ENCODE measurements around the gene CNKSR3. TPM values are rescaled to one million over a fixed set of nuclear protein-coding genes. Genes with fewer than 3 reads are reported as not detected.
A peak's percentile ranks its signal among the peaks of the same experiment; 100 is the strongest.

Gene CNKSR3
- total RNA-seq, 1 donor: 4.7 TPM

GRCh38 chr6:154447954-154448353 lies 62.5 kb downstream of the CNKSR3 start:
- TF ChIP-seq CTCF (IDR thresholded peaks at IDR 0.05; ENCODE audit: insufficient read depth, low read depth, low read length): no peak
- peak; percentile 27 for DNase-seq (ENCODE audit: low read depth)
- no peak overlapping the region for H3K4me3 ChIP-seq (ENCODE audit: low read depth, low read length)

- no peak for DNase-seq (ENCODE audit: low read depth)
- no peak for TF ChIP-seq CTCF (IDR thresholded peaks at IDR 0.05; ENCODE audit: insufficient read depth, low read depth, low read length)
- no peak overlapping the region for H3K4me3 ChIP-seq (ENCODE audit: low read depth, low read length)
Observed at GRCh38 chr6:154446984-154447383, 63.5 kb downstream of the CNKSR3 start.

GRCh38 chr6:154445417-154445816 lies 65.1 kb downstream of the CNKSR3 start:
- H3K4me3 ChIP-seq (ENCODE audit: low read depth, low read length): no peak overlapping the region
- no peak for TF ChIP-seq CTCF (IDR thresholded peaks at IDR 0.05; ENCODE audit: insufficient read depth, low read depth, low read length)
- DNase-seq (ENCODE audit: low read depth): no peak

- no peak overlapping the region for H3K4me3 ChIP-seq (ENCODE audit: low read depth, low read length)
- TF ChIP-seq CTCF (IDR thresholded peaks at IDR 0.05; ENCODE audit: insufficient read depth, low read depth, low read length): no peak
- DNase-seq (ENCODE audit: low read depth): no peak
Observed at GRCh38 chr6:154441995-154442310, 68.5 kb downstream of the CNKSR3 start.

- DNase-seq (ENCODE audit: low read depth): no peak
- no peak for TF ChIP-seq CTCF (IDR thresholded peaks at IDR 0.05; ENCODE audit: insufficient read depth, low read depth, low read length)
- no peak overlapping the region for H3K4me3 ChIP-seq (ENCODE audit: low read depth, low read length)
Observed at GRCh38 chr6:154440422-154441043, 70.0 kb downstream of the CNKSR3 start.

GRCh38 chr6:154440022-154440421 lies 70.5 kb downstream of the CNKSR3 start:
- no peak overlapping the region for H3K4me3 ChIP-seq (ENCODE audit: low read depth, low read length)
- no peak for TF ChIP-seq CTCF (IDR thresholded peaks at IDR 0.05; ENCODE audit: insufficient read depth, low read depth, low read length)
- DNase-seq (ENCODE audit: low read depth): no peak

- no peak overlapping the region for H3K4me3 ChIP-seq (ENCODE audit: low read depth, low read length)
- TF ChIP-seq CTCF (IDR thresholded peaks at IDR 0.05; ENCODE audit: insufficient read depth, low read depth, low read length): no peak
- no peak for DNase-seq (ENCODE audit: low read depth)
Observed at GRCh38 chr6:154438882-154439415, 71.5 kb downstream of the CNKSR3 start.

All from fibroblast of villous mesenchyme (primary cell).